Right kidney (tissue), 1 donor: ENCODE data around the gene NAALADL2.
"Not testable (repeated sequence)": the region's sequence is repeated elsewhere in the genome, so short reads cannot be mapped to it uniquely, and the experiment has no call there.

Experiments
- DNase-seq: peaks from one replicate; pipeline ENCODE4 v3.0.0-alpha.2; 2016

NAALADL2 gene

DNA sequence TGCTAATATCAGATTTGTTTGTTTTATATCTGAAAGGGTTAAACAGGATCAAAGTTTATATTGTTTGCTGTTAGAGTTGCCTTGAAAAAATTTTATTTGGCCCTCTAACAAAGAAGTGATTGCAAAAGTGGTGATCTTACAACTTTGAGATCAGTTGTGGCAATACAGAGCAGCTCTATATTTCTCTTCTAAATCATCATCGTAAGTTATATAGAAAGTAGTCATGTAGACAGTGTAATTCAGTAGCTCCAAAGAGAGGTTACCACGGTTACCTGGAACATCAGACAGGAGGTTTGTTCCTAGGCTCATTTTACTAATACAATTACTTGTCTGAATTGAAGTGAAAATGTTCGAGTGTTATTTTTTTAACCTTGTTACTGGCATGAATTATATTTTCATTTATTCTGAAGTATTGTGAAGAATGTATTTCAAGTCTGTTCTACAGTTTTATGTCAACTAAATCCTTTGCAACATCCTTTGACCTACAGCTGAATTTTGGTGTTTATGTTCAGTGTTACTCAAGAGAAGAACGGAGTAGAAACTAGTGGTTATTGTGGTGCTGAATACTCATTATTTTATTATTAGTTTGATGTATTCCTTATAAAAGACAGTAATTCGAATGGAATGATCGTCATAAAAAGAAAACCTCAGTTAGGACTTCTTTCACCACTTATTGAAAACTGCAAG lies 214.2 kb downstream of the NAALADL2 start:
- DNase-seq, result no peak

- DNase-seq, result no peak
Observed at GRCh38 chr3:175075269-175075668, 216.1 kb downstream of the NAALADL2 start.

- no peak for DNase-seq
Observed at GRCh38 chr3:175077216-175077615, 218.1 kb downstream of the NAALADL2 start.

DNA sequence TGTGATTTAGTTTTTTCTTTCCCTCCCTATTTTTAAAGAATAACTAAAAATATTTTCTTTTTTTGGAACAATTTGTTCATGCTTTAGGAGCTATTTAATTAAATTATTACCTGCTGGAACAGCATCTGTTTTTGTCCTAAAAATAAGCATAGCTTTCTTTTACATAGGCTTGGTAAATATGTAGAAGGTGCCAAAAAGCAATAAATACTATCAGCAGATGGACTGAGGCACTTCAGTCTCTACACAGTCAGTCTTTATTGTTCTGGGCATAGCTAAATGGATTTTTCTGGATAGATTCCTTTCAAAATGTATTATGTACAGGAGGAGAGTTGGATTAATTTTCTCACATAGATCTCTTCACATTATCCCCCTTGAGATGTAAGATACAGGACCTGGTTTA lies 223.5 kb downstream of the NAALADL2 start:
- DNase-seq, result no peak

- not testable (repeated sequence) for DNase-seq
Observed at GRCh38 chr3:175087128-175087527, 228.0 kb downstream of the NAALADL2 start.

GRCh38 chr3:175088766-175089380 lies 229.7 kb downstream of the NAALADL2 start:
- DNase-seq, result no peak

DNA sequence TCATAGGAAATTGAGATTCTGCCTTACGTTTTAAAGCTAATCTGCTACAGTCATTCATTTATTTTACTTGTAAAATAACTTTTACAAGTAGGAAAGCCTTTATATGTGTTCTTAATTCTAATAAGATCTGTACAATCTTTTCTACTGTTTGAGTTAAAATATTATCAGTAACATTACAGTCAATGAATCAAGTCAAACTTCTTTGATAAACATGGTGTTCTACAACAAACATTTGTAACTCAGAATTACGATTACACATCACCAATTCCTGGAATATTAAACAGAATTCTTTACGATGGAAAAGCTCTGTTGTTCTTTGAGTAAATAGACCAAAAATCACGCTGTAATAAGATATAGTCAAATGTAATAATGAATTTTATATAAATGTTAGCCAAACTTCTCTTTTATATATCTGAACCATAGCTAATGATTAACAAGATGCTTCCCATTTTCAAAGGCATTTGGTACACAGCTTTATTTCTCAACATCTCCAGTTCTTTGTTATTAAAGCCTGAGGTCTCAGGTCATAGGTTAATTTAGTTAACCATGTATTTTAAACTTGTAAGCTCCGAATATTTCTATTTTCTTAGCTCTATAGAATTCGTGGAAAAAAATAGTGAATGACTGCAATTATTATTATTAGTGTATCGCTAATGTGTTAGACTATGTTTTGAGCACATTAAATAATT lies 232.4 kb downstream of the NAALADL2 start:
- no peak for DNase-seq

- DNase-seq, result no peak
Observed at GRCh38 chr3:175093748-175094147, 234.6 kb downstream of the NAALADL2 start.

- DNase-seq, result no peak
Observed at GRCh38 chr3:175094344-175094743, 235.2 kb downstream of the NAALADL2 start.

DNA sequence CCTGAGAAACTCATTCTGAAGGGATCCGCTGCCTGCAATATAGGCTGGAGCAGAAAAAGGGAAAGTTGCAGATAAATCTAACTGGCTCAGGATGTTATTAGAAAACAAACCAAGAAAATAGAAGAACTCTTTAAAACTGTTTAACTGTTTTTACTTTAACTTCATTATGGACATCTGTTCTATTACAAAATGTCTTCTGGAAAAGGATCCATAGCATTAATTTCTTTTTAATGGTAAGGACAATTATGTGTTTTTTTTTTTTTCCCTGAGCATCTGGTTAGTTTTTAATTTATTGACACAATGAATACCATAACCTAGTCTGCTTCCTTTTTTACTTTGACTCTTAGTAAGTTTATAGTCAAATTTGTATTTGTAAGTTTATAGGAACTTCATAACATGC lies 239.5 kb downstream of the NAALADL2 start:
- DNase-seq, result no peak

DNA sequence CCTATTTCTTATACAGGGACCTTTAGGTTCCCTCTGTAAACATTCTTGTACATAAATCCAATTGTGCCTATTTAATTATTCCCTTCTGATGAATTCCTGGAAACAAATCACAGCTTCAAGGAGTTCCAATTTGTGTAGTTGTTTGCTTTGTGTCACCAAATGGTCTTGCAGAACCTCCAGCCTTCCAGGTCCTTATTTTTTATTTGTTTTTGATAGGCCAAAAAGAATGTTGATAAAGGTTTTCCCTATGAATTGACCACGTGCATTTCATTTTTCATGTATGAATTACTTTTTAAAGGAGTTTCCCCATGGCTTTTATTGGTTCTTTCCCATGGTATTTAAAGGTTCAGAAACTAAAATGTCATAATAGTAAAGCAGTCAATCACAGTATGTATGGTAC lies 243.0 kb downstream of the NAALADL2 start:
- DNase-seq, result no peak

- DNase-seq, result no peak
Observed at GRCh38 chr3:175103298-175103697, 244.2 kb downstream of the NAALADL2 start.

DNA sequence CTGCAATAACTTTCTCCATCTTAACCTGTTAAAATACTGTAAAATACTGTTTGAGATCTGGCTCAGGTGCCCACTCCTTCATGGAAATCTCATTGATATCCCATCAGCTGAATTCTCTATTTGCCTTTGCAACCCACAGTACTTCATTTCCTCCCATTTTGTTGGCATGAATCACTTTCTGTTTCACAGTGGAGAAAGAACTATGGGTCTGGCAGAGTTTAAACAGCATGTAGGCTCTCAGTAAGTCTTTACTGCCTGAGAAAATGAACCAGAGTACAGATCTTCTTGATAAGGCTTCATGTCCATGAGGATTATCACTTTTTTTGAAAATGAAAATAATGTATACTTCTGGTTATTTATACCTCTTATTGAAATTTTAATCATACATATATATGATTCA lies 245.9 kb downstream of the NAALADL2 start:
- DNase-seq, result no peak

DNA sequence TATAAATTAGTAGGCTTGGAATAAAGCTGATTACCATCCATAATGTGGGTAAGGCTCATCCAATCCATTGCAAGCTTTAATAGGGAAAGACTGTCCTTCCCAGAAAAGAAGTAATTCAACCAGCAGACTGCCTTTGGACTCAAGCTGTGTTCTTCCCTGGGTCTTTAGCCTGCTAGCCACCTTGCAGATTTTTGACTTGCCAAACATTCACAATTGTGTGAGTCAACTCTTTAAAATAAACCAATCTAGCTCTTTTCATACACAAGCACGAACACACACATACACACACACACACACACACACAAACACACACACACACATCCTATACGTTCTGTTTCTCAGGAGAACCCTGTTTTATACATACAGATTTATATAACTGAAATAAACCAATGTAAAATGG lies 248.1 kb downstream of the NAALADL2 start:
- no peak for DNase-seq

DNA sequence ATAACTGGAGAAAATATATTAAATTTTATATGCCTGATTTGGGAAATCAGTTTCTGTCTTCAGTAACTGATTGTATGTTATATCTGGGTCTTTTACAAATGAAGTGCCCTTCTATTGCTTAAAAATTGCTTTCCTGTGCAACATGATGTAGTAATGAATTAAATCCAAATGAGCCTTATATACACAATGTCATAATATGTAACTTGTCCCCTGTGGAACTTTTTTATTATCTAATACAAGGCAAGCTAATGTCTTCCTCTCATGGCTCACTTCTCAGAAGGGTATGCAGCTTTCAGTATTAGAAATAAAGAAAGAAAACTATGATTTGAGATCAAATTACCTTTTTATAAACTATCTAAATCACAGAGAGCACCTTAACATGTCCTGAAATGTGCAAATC lies 248.9 kb downstream of the NAALADL2 start:
- DNase-seq, result no peak

DNA sequence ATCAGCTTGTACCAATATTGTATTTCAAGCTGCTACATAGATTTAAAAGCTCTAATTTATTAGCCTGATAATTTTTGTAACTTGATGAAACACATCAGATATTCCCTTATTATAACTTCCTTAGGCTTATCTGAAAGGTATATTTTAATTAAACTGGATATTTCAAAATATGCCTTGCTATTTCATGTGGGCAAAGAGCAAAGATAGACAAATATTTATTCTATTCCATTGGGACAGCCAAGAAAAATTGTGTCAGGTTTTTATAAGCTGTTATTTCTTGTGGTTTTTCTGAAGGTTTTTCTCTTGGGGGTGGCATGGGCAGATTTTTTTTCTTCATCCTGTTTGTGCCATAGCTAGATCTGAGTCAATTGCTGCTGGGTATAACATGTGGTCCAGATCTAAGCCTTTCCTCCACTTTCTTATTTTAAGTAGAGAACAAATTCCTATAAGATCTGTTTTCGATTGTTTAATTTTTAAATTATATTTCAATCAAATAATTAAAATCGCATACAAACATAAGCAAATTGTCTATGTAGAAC lies 249.5 kb downstream of the NAALADL2 start:
- no peak for DNase-seq

DNA sequence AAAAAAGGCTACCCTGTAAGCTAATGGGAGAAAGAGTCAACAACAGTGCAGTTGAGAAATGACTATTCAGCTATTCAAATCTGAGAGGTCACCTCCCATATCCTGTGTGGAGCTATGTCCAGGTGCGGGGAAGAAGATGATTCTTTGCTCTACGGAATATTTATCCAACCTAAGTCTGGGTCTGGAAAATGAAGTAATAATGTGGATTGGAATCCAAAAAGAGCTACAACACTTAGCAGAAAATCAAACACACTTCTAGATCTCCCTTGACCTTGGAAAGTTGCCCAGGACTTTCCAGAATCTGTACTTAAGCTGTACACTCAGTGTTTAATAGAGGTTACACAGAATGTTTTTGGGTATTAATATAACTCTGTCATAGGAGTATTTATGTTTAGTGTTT lies 251.9 kb downstream of the NAALADL2 start:
- DNase-seq, result no peak

- no peak for DNase-seq
Observed at GRCh38 chr3:175118382-175118941, 259.3 kb downstream of the NAALADL2 start.

DNA sequence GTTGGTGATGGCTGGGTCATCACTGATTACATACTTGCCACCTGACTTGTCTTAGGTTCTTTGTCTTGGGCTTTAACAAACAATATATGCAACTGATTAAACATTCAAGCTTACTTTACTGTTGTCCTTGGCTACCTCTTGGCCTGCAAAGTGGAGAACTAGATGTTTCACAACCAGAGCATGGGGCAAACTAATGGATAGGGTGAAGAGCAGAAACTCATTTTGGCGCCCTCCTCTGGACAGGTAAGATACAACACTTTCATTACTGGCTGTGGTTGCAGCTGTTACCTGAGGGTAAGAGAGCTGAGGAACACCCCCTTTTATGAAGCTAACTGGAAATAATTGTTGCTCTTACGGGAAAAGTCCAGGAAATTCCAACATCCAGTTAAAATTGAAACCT lies 262.1 kb downstream of the NAALADL2 start:
- DNase-seq, result no peak

DNA sequence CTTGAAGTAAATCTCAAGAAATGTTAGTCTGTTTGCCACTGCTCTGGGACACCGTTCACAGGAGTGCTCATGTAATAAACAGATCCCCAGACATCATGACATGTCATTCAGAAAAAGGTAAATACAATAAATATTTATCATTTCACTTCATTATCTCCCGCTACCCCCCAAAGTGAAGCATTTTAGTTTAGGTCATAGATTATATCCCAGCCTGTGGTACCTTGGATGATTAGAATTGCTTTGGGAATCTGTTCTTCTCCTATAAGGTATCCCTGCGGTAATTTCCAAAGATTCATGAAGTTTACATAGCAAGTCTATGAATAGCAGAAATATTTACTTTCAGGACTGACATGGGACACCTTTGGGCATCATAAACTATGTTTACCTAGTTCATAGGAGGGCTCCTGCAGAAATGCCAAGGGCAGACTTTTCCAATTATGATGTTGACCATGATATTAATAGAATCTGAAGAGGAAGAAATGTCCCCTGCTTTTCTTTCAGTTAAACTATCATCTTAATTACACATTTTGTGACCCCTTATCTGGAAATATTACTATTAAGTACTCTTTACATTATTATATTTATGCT lies 268.0 kb downstream of the NAALADL2 start:
- DNase-seq, result no peak

GRCh38 chr3:175129126-175129525 lies 270.0 kb downstream of the NAALADL2 start:
- DNase-seq, result no peak

DNA sequence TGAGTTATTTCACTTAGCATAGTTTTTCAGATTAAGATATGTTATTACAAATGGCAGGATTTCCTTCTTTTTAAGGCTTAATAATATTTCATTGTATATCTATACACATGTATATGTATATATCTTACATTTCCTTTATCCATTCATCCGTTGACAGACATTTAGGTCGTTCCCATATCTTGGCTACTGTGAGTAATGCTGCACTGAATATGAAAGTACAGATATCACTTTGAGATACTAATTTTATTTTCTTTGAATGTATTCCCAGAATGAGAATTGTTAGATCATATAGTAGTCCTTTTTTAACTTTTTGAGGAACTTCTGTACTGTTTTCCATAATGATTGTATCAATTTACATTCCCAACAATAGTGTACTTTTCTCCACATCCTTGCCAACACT lies 270.4 kb downstream of the NAALADL2 start:
- DNase-seq, result no peak

DNA sequence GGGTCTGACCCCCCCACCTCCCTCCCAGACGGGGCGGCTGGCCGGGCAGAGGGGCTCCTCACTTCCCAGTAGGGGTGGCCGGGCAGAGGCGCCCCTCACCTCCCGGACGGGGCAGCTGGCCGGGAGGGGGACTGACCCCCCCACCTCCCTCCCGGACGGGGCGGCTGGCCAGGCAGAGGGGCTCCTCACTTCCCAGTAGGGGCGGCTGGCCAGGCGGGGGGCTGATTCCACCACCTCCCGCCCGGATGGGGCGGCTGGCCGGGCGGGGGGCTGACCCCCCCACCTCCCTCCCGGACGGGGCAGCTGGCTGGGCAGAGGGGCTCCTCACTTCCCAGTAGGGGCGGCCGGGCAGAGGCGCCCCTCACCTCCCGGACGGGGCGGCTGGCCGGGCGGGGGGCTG lies 272.7 kb downstream of the NAALADL2 start:
- not testable (repeated sequence) for DNase-seq
